NT2/D1 (cell line): Measurements from ENCODE around the gene PFN3.

Experiments
- SUZ12 ChIP-seq: IDR thresholded peaks from 2 replicates; pipeline ENCODE4 v1.6.1; 2011; ENCODE audit not compliant: insufficient read length, insufficient read depth; ENCODE audit errors: extremely low read depth
- YY1 ChIP-seq: IDR thresholded peaks from 2 replicates; pipeline ENCODE4 v1.6.1; 2011; ENCODE audit not compliant: insufficient read length, insufficient read depth
- ZNF274 ChIP-seq: IDR thresholded peaks from 2 replicates; pipeline ENCODE4 v1.6.1; 2011; ENCODE audit warnings: mild to moderate bottlenecking, low read depth, low read length

DNA sequence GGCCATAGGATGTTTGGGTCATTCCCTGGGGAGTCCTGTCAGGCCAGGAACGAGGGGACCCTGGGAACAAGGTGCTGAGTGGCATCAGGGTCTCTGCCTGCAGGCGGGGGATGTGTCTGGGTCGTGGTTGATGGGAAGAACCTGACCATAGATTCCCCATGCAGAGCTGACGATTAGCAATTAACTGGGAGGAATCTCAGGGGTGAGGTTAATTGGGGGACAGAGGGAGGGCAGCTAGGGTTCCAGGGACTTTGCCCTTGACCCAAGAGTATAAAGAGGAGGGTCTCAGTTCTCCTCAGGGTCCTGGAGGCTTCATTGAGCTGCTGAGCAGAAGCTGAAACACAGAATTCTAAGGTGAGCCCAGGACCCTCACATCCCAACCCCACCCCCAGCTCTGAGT is 16.3 kb downstream of the PFN3 start, which contains the start of gene SLC34A1:
- no peak for TF ChIP-seq YY1
- no peak for TF ChIP-seq SUZ12
- TF ChIP-seq ZNF274 = no peak
